Mammary epithelial cell (primary cell): ENCODE data around the gene FNDC3B.

Source experiments
- EZH2 ChIP-seq: IDR thresholded peaks from 2 replicates; pipeline ENCODE4 v1.6.1; 2012; ENCODE audit warnings: low read length, inconsistent platforms, borderline replicate concordance
- TF ChIP-seq, protein P1 (sequence below), 2 donors: IDR thresholded peaks in 1 of 2; conservative IDR thresholded peaks in 1 of 2; 2 replicates each; pipeline ENCODE4 v1.5.1; 2011 to 2012; ENCODE audit warnings: inconsistent platforms in 2 of 2, low read length in 2 of 2, mild to moderate bottlenecking in 2 of 2, control low read depth in 1 of 2, low read depth in 1 of 2; ENCODE audit not compliant: insufficient read depth in 1 of 2; ENCODE audit errors: extremely low read depth in 1 of 2

DNA sequence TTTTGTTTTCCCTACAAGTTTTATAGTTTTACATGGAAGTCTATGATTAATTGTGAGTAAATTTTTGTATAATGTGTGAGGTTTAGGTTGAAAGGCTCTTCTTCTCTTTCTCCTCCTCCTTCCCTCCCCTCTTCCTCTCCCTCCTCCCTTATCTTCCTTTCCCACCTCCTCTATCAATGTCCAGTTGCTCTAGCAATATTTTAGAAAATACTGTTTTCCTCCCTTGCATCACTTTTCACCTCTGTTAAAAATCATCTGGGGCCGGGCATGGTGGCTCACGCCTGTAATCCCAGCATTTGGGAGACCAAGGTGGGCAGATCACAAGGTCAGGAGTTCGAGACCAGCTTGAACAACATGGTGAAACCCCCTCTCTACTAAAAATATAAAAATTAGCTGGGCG lies 119.4 kb downstream of the FNDC3B start:
- TF ChIP-seq, protein P1, sequence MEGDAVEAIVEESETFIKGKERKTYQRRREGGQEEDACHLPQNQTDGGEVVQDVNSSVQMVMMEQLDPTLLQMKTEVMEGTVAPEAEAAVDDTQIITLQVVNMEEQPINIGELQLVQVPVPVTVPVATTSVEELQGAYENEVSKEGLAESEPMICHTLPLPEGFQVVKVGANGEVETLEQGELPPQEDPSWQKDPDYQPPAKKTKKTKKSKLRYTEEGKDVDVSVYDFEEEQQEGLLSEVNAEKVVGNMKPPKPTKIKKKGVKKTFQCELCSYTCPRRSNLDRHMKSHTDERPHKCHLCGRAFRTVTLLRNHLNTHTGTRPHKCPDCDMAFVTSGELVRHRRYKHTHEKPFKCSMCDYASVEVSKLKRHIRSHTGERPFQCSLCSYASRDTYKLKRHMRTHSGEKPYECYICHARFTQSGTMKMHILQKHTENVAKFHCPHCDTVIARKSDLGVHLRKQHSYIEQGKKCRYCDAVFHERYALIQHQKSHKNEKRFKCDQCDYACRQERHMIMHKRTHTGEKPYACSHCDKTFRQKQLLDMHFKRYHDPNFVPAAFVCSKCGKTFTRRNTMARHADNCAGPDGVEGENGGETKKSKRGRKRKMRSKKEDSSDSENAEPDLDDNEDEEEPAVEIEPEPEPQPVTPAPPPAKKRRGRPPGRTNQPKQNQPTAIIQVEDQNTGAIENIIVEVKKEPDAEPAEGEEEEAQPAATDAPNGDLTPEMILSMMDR (conservative IDR thresholded peaks at IDR 0.05 in 1 of 2, IDR thresholded peaks at IDR 0.05 in 1 of 2; ENCODE audit: extremely low read depth in 1 of 2, insufficient read depth in 1 of 2, low read depth in 1 of 2, low read length in 2 of 2), result no peak
- no peak for TF ChIP-seq EZH2
